ENCODE data around the gene CSNK1D.

Gene CSNK1D

GRCh38 chr17:82287868-82288801 lies 14.6 kb upstream of the CSNK1D start:
- H3K4me3 ChIP-seq (ENCODE audit: low read depth, low read length) = no peak overlapping the region
- DNase-seq (ENCODE audit: low read depth, low spot score) = no peak
- ChIA-PET POLR2A (no interaction called here), CTCF (interaction anchor here (0.8 kb wide), 1 partner anchor 13 kb away, joined by 3 read pairs; no protein-coding TSS in a partner anchor)
- TF ChIP-seq CTCF (IDR thresholded peaks at IDR 0.05; ENCODE audit: insufficient read depth, low read length, missing control alignments) = no peak

- DNase-seq (ENCODE audit: low read depth, low spot score) = no peak
- no peak for TF ChIP-seq CTCF (IDR thresholded peaks at IDR 0.05; ENCODE audit: insufficient read depth, low read length, missing control alignments)
- ChIA-PET POLR2A (no interaction called here), CTCF (interaction anchor here (0.8 kb wide), 1 partner anchor 14 kb away, joined by 3 read pairs; no protein-coding TSS in a partner anchor)
- H3K4me3 ChIP-seq (ENCODE audit: low read depth, low read length) = no peak overlapping the region
Measured at GRCh38 chr17:82287013-82287867, 13.7 kb upstream of the CSNK1D start.

- H3K4me3 ChIP-seq (ENCODE audit: low read depth, low read length) = no peak overlapping the region
- TF ChIP-seq CTCF (IDR thresholded peaks at IDR 0.05; ENCODE audit: insufficient read depth, low read length, missing control alignments) = no peak
- no peak for DNase-seq (ENCODE audit: low read depth, low spot score)
- POLR2A ChIA-PET = no interaction called here
- CTCF ChIA-PET = no interaction called here
Measured at GRCh38 chr17:82285141-82285540, 11.6 kb upstream of the CSNK1D start.

GRCh38 chr17:82283208-82283749 lies 9.8 kb upstream of the CSNK1D start:
- CTCF ChIA-PET = interaction anchor here (0.9 to 1.0 kb wide), 2 partner anchors 8 to 18 kb away, joined by 4 to 5 read pairs; no protein-coding TSS in a partner anchor
- TF ChIP-seq CTCF (IDR thresholded peaks at IDR 0.05; ENCODE audit: insufficient read depth, low read length, missing control alignments) = no peak
- no peak overlapping the region for H3K4me3 ChIP-seq (ENCODE audit: low read depth, low read length)
- POLR2A ChIA-PET = interaction anchor here (1.7 kb wide), 1 partner anchor 14 kb away, joined by 8 read pairs; no protein-coding TSS in a partner anchor
- DNase-seq (ENCODE audit: low read depth, low spot score) = no peak

GRCh38 chr17:82282239-82283207 lies 9.0 kb upstream of the CSNK1D start:
- no peak for TF ChIP-seq CTCF (IDR thresholded peaks at IDR 0.05; ENCODE audit: insufficient read depth, low read length, missing control alignments)
- DNase-seq (ENCODE audit: low read depth, low spot score) = no peak
- ChIA-PET CTCF (interaction anchor here (1.0 kb wide), 1 partner anchor 16 kb away, joined by 3 read pairs; no protein-coding TSS in a partner anchor), POLR2A (interaction anchor here (1.7 kb wide), 1 partner anchor 13 kb away, joined by 8 read pairs; no protein-coding TSS in a partner anchor)
- no peak overlapping the region for H3K4me3 ChIP-seq (ENCODE audit: low read depth, low read length)
